ENCODE results near the gene S100B. TPM values are rescaled to one million over a fixed set of nuclear protein-coding genes. Genes with fewer than 3 reads are reported as not detected.

Gene S100B
- total RNA-seq, 1 experiment from 2014 or later, result not detected

DNA sequence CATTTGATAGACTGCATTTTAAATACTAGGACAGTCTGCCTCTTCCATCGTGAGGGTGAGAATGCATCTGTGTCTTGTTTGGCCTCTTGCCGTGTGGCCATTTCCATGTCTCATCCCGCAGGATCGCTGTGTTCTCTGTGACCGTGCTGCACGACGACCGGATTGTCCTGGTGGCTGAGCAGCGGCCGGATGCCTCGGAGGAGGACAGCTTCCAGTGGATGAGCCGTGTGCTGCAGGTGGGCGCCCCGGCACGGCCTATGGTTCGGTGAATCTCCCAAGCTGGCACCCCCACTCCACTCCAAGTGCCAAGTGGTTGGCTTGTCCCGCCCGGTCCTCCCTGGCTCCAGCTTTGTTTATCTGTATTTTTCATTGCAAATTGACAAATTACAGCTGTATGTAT, 55.2 kb downstream of the S100B start:
- TF ChIP-seq CTCF (IDR thresholded peaks at IDR 0.05; ENCODE audit: unreplicated experiment), result no peak
- no peak for DNase-seq (ENCODE audit: unreplicated experiment)
- intact Hi-C loops (cut with micrococcal nuclease), result no loop called here
- no TSS peak for BruUV-seq (replicated peaks)
- Mint-ChIP-seq H3K27ac (ENCODE audit: low read depth, unreplicated experiment) (no peak overlapping the region), H3K4me1 (ENCODE audit: insufficient read depth, unreplicated experiment) (no peaks in the 10 kb centered on the region), H3K36me3 (ENCODE audit: insufficient read depth, unreplicated experiment) (peaks cover 56% of the 10 kb centered on the region), H3K4me3 (ENCODE audit: unreplicated experiment) (no peak overlapping the region), H3K9me3 (ENCODE audit: unreplicated experiment) (no peaks in the 10 kb centered on the region), H3K27me3 (ENCODE audit: insufficient read depth, unreplicated experiment) (no peaks in the 10 kb centered on the region)
- POLR2A ChIA-PET, result no interaction called here
- CTCF ChIA-PET, result interaction anchor here (0.6 kb wide), 1 partner anchor 27 kb away, joined by 3 read pairs; no protein-coding TSS in a partner anchor

Other genes starting within 250 kb of the S100B start
- gene DIP2A, start 146.2 kb downstream of the S100B start, total RNA-seq (2022), result 39.6 and 55.1 TPM in 2 replicates
- 60.2 and 62.2 TPM in 2 replicates for gene PRMT2, start 30.6 kb upstream of the S100B start, total RNA-seq (2022)